ENCODE results near the gene SLITRK5.
A peak's percentile ranks its signal among the peaks of the same experiment; 100 is the strongest.

The SLITRK5 gene, protein sequence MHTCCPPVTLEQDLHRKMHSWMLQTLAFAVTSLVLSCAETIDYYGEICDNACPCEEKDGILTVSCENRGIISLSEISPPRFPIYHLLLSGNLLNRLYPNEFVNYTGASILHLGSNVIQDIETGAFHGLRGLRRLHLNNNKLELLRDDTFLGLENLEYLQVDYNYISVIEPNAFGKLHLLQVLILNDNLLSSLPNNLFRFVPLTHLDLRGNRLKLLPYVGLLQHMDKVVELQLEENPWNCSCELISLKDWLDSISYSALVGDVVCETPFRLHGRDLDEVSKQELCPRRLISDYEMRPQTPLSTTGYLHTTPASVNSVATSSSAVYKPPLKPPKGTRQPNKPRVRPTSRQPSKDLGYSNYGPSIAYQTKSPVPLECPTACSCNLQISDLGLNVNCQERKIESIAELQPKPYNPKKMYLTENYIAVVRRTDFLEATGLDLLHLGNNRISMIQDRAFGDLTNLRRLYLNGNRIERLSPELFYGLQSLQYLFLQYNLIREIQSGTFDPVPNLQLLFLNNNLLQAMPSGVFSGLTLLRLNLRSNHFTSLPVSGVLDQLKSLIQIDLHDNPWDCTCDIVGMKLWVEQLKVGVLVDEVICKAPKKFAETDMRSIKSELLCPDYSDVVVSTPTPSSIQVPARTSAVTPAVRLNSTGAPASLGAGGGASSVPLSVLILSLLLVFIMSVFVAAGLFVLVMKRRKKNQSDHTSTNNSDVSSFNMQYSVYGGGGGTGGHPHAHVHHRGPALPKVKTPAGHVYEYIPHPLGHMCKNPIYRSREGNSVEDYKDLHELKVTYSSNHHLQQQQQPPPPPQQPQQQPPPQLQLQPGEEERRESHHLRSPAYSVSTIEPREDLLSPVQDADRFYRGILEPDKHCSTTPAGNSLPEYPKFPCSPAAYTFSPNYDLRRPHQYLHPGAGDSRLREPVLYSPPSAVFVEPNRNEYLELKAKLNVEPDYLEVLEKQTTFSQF

DNA sequence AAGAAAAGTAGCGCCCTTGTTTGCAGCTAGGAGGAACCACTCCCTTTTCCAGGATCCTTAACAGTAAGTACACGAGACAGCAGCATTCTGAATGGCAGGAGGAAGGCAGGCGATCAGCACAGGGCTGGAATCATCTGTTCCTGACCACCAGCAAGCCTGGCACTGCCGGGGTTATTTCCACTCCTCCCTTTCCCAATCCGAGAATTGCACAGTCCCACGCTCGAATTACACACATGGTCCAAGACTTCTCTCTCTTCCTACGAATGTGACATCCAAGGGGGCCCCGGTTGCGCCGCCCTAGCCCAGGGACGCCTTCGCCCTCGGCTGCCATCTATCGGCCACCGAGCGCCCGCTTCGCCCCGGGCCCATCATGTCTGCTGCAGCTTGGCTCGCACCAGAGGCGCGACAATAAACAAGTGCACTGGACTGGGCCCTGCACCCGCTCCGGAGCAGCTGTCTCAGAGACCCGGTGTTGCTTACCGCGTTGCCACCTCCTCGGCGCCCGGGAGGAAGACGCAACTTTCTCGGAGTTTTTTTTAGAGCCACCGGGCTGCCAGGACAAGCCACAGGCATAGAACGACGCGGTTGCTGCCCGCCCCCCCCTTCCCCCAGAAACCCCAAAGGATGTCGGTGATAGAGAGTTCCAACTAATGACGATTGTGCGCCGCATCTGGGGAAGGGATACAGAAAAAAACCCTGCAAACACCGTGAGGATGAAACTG lies at the start of gene SLITRK5:
Gene SLITRK5, plus strand, starts transcription at position 341 of the 722 bp plus-strand sequence. CDS start 4,018 bp downstream, outside the sequence.
- H3K4me3 ChIP-seq = peak within 1 kb of the TSS; percentile 1 to 51 (median 32)
- H3K27ac ChIP-seq = peak within 1 kb of the TSS in 1 of 21 experiments; percentile 8

DNA sequence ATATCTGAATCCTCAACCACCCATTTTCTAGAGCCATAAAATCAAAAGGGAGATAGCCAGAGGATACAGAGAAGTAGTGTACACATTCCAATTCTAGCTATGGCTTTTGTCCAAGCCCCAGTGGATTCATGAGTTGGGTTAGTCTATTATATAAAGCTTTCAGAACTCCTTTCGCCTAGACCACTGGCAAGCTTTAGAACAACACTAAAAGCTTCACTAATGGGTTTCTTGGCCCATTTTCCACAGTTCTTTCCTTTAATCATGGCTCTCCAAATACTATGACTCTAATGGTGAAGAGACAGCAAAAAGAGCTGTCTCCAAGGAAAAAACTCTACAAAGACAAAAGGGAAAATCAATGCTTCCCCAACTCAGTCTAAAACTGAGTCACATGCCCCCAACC lies 48.2 kb upstream of the SLITRK5 start:
- H3K4me3 ChIP-seq = no peak overlapping the region
- H3K27ac ChIP-seq = no peak overlapping the region

DNA sequence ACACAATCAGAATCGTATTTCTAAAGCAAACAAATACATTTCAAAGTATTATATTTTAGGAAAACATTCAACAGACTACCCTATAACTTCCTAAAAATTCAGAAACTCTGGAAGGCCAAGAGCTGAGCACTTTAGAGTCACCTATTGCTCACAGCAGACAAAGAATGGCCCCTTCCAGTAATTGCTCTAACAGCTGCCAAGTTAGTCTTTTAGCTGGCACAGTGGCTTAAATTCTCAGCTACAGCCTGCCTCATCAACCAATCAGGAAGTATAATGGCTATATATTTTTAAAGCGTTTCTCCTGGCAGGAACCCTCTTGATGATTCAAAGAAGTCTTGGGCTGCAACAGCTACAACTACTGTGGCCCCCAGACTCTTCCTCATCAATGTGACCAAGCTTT lies 14.9 kb upstream of the SLITRK5 start:
- Histone ChIP-seq H3K4me3 (no peak overlapping the region), H3K27ac (no peak overlapping the region)

DNA sequence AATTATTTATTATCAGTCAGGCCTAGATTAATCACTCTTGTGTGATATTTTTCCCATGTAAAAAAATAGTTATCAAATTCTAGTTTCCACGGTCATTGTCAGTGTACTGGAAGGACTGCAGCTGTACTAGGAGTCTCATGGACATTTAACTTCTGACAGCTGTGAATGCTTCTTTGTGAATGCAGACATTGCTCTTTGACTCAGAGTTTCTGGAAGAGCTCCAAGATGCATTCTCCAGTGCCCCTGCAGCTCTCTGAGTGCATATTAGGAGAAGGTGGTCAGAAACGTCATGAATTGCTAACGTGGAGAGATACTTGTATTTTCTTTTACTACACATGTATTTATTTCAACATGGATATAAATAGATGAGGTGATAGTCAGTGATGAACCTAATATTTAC lies 9.7 kb upstream of the SLITRK5 start:
- Histone ChIP-seq H3K4me3 (no peak overlapping the region), H3K27ac (no peak overlapping the region)

DNA sequence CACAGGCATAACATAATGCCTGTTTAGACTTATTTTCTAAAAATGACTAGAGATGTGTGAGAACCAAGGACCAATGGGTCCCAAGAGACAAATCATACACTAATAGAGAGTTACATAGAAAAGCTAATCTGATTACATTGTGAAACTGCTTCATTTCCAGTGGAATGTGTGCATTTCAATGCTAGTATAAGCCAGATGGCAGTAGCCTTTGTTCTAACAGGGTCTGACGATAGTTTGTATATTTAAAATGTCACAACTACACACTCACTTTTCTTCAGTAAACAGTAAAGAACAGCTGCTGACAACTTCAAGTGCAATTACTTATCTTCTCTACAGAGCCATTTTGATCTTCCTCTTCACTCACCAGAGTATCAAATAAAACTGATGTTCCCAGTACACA lies 4.3 kb upstream of the SLITRK5 start:
- Histone ChIP-seq H3K27ac (no peak overlapping the region), H3K4me3 (no peak overlapping the region)

DNA sequence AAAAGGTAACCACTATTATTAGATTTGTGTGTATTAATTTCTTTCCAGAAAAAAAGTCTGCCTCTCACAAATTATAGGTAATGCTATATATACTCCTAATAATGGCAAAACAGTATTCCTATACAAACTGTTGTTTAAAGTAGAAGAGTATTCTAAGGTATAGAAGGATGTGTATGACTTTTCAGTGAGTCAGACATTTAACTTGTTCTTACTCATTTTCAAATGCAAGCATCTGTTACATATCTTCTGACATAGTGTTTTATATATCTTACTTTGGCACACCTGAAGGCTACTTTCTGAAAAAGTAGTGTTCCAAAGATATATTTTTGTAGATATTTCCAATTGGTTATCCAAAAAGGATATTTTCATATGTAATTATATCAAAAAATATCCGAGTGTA lies 3.5 kb upstream of the SLITRK5 start:
- H3K27ac ChIP-seq = no peak overlapping the region
- no peak overlapping the region for H3K4me3 ChIP-seq

DNA sequence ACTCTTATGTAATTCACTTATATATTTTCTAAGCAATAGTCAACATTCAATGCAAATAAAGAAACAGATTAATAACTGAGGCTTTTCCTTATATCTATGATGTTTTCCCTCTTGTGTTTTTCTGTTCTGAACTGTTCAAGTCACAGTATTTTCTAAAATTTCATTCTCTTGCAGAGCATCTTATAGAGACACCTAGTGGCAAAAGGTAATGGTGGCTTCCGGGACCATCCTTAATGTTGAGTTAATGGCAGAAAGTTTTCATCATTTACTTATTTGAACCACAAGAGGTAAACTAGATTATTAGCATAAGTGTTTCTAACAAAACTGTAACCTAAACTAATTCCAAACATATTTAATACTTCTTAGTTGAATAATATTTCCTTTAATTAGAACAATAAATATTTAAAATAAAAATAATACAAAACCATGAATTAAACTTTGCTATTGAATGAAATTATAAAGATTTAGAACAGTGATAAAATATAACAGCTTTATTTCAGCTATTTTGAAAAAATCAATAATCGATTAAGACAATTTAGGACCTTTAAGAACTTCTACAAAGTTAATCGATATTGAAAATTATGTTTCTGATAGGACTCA lies 1.7 kb upstream of the SLITRK5 start:
- Histone ChIP-seq H3K4me3 (no peak overlapping the region), H3K27ac (no peak overlapping the region)

DNA sequence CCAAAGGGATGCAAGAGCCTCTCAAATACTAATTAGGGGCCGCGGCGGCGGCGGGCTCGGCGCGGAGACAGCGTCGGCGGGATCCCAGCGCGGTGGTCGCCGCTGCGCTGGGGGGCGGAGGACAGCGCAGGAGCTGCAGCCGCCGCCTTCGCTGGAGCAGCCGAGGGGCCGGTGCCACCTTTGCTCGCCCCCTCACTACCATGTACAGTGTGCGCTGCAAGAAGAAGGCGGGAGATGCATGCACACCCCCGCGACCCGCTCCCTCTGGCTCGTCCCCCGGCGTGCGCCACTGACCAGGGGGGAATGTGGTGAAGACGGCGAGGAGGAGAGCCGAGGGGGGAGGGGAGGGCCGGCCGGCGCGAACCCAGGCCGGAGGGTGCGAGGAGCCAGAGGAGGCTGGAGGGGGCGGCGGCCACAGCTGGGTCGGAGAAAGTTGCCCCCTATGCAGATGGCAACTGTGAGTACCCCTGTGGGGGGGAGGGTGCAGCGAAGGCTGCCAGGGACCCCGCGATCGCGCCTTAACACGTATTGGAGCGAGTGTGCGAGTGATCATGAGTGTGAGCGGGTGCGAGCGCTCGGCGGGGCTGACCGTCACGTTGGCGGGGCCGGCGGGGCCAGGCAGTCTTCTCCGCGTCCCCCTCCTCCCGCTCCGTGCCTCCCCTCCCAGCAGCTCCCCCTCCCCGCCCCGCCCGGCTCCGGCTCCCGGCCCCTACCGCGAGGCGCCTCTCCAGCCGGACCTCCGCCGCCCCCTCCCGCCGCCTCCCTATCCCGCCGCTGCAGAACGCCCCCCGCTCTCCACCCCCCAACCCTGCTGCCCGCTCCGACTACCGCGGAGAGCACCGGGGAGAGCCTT lies 808 bp downstream of the SLITRK5 start:
- H3K27ac ChIP-seq = peak overlapping the region in 1 of 21 experiments; percentile 8
- peak overlapping the region; percentile 1 to 51 (median 32) for H3K4me3 ChIP-seq

DNA sequence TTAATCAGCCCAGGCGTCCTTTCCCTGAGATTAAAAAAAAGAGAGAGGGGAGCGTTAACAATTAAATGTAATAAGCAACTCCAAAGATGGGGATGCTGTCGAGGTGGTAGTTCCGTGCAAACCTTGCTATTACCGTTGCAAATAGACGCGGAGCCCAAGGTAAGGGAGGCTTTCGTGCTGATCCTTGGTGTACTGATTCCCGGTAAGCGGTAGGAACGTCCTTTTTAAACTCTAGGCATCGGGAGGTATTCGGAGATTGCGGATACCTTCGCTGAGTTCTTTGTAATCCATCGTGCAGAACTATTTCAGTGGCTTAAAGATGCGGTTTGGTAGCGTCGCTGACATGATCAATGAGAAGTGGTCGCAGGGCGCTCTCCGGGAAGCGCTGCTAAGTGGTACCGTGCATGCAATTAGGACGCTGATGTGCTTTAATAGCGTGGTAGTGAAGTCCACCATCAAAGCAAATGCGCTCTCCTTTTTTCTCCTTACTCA lies 3.1 kb downstream of the SLITRK5 start:
- Histone ChIP-seq H3K27ac (no peak overlapping the region), H3K4me3 (peak overlapping the region in 1 of 7 experiments; percentile 2)

DNA sequence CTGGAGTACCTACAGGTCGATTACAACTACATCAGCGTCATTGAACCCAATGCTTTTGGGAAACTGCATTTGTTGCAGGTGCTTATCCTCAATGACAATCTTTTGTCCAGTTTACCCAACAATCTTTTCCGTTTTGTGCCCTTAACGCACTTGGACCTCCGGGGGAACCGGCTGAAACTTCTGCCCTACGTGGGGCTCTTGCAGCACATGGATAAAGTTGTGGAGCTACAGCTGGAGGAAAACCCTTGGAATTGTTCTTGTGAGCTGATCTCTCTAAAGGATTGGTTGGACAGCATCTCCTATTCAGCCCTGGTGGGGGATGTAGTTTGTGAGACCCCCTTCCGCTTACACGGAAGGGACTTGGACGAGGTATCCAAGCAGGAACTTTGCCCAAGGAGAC lies 4.7 kb downstream of the SLITRK5 start:
- H3K4me3 ChIP-seq = no peak overlapping the region
- H3K27ac ChIP-seq = no peak overlapping the region

DNA sequence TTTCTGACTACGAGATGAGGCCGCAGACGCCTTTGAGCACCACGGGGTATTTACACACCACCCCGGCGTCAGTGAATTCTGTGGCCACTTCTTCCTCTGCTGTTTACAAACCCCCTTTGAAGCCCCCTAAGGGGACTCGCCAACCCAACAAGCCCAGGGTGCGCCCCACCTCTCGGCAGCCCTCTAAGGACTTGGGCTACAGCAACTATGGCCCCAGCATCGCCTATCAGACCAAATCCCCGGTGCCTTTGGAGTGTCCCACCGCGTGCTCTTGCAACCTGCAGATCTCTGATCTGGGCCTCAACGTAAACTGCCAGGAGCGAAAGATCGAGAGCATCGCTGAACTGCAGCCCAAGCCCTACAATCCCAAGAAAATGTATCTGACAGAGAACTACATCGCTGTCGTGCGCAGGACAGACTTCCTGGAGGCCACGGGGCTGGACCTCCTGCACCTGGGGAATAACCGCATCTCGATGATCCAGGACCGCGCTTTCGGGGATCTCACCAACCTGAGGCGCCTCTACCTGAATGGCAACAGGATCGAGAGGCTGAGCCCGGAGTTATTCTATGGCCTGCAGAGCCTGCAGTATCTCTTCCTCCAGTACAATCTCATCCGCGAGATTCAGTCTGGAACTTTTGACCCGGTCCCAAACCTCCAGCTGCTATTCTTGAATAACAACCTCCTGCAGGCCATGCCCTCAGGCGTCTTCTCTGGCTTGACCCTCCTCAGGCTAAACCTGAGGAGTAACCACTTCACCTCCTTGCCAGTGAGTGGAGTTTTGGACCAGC lies 5.3 kb downstream of the SLITRK5 start:
- no peak overlapping the region for H3K4me3 ChIP-seq

DNA sequence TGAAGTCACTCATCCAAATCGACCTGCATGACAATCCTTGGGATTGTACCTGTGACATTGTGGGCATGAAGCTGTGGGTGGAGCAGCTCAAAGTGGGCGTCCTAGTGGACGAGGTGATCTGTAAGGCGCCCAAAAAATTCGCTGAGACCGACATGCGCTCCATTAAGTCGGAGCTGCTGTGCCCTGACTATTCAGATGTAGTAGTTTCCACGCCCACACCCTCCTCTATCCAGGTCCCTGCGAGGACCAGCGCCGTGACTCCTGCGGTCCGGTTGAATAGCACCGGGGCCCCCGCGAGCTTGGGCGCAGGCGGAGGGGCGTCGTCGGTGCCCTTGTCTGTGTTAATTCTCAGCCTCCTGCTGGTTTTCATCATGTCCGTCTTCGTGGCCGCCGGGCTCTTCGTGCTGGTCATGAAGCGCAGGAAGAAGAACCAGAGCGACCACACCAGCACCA lies 5.9 kb downstream of the SLITRK5 start:
- H3K27ac ChIP-seq = no peak overlapping the region
- peak overlapping the region in 4 of 7 experiments; percentile 5 to 40 (median 20) for H3K4me3 ChIP-seq

More for the DNA sequence above, 5.3 kb downstream of the SLITRK5 start:
- H3K27ac ChIP-seq = no peak overlapping the region

DNA sequence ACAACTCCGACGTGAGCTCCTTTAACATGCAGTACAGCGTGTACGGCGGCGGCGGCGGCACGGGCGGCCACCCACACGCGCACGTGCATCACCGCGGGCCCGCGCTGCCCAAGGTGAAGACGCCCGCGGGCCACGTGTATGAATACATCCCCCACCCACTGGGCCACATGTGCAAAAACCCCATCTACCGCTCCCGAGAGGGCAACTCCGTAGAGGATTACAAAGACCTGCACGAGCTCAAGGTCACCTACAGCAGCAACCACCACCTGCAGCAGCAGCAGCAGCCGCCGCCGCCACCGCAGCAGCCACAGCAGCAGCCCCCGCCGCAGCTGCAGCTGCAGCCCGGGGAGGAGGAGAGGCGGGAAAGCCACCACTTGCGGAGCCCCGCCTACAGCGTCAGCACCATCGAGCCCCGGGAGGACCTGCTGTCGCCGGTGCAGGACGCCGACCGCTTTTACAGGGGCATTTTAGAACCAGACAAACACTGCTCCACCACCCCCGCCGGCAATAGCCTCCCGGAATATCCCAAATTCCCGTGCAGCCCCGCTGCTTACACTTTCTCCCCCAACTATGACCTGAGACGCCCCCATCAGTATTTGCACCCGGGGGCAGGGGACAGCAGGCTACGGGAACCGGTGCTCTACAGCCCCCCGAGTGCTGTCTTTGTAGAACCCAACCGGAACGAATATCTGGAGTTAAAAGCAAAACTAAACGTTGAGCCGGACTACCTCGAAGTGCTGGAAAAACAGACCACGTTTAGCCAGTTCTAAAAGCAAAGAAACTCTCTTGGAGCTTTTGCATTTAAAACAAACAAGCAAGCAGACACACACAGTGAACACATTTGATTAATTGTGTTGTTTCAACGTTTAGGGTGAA lies 6.6 kb downstream of the SLITRK5 start:
- H3K27ac ChIP-seq = no peak overlapping the region

DNA sequence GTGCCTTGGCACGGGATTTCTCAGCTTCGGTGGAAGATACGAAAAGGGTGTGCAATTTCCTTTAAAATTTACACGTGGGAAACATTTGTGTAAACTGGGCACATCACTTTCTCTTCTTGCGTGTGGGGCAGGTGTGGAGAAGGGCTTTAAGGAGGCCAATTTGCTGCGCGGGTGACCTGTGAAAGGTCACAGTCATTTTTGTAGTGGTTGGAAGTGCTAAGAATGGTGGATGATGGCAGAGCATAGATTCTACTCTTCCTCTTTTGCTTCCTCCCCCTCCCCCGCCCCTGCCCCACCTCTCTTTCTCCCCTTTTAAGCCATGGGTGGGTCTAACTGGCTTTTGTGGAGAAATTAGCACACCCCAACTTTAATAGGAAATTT lies 7.2 kb downstream of the SLITRK5 start:
- no peak overlapping the region for H3K27ac ChIP-seq
- H3K4me3 ChIP-seq = peak overlapping the region in 3 of 7 experiments; percentile 17 to 40 (median 23)

More for the DNA sequence above, 6.6 kb downstream of the SLITRK5 start:
- peak overlapping the region; percentile 3 to 40 (median 17) for H3K4me3 ChIP-seq

DNA sequence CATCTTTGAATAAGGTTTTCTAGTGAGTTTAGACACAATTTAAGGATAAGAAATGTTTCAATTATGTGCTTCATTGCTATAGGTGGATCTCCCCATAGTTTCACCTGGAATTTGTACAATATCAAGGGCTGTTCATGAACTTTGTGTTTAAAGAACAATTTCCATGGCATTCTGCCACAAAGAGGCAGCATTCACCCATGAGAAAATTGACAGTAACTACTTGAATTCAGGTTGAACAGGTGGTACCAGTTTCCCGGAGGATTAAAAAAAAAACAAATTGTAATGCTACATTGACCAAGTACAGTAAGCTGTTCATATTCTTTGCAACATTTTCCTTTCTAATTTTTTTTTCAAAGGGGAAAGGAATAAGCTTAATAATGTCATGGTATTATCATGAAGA lies 9.1 kb downstream of the SLITRK5 start:
- Histone ChIP-seq H3K27ac (no peak overlapping the region), H3K4me3 (no peak overlapping the region)

DNA sequence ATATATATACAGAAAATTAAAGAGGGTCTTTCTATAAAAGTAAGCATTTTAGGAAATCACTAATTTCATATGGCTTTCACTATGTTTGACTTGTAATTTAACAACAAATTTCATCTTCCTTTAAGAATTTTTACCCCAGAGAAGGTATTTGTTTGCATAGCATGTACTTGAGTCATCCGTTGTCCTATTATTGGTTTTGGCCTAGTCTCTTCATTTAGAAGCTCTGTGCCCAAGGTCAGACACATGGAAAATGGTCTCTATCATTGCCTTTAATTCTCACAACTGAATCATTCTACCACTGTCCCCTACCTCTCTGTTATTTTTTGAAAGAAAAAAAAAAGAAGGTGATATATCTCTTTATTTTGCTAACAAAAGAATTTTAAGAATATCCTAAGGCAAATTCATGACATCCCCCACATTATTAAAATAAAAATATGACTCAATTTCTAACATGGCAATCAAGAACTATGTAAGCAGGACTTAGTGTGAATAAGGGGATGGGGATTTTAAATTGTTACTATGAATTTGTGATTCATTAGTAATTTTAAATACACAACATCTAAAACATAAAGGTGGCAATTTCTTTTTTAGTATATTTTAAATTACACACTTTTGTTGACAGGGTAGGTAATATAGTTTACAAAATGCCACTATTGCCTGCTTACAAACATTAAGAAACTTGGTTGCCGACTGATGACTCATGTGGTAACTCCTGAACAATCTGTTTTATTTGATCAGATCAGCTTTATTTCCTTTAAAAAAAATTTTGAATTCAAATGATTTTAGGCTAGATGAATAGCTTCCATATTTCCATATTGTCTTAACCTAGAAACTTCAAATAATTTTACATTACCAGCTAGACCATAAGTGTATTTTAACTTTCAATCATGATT lies 13.9 kb downstream of the SLITRK5 start:
- no peak overlapping the region for H3K27ac ChIP-seq

More for the DNA sequence above, 13.9 kb downstream of the SLITRK5 start:
- H3K4me3 ChIP-seq = no peak overlapping the region
